ENCODE measurements around the gene CNRIP1. TPM values are rescaled to one million over a fixed set of nuclear protein-coding genes. Genes with fewer than 3 reads are reported as not detected.

CNRIP1 gene
- total RNA-seq, 6 experiments from 2014 or later: 33.6 to 53.8 (median 47.2) TPM

DNA sequence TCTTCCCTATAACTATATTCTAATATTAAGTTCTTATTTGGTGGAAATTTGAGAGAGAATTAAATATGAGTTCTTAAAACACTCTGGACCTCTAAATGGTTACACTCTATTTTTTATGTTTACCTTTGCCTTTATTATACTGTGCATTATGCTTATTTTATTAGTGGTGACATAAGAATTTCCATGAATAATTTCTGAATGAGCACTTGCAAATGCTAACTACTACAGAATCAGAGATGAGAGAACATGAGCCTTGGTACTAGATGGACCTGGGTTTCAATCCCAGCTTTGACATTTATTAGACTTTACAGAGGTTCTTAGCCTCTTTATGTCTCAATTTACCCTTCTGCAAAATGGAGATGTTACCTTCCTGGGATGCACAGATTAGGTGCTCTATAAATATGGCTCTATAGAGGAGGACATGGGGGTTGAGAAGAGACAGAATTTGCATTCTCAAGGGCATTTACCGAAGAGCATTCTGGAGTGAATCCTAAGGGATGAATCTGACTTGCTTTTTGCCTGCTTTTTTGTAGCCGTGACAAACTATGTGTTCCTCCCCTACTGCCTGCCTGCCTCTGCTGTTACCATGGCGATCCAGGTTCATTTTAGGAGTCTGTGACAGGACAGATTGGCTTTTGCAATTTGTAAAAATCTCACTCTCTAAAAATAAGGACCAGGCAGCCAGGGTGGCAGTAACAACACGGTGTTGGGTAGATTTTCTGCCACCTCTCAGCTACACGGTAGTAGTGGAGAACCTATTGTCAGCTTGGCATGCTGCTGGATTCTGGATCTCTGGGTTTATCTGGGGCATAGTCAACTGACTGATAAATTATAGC is 20.7 kb upstream of the CNRIP1 start:
- TF ChIP-seq CTCF (IDR thresholded peaks at IDR 0.05): no peak
- H3K36me3 Mint-ChIP-seq (ENCODE audit: low read depth): peaks cover 16% of the 10 kb centered on the region
- H3K4me3 Mint-ChIP-seq: no peak overlapping the region
- H3K27me3 Mint-ChIP-seq (ENCODE audit: insufficient read depth): peaks cover 8% of the 10 kb centered on the region; the same call in 1 of the 2 replicates
- no peak overlapping the region for H3K27ac Mint-ChIP-seq
- no peak for DNase-seq
- H3K9me3 Mint-ChIP-seq: peaks cover 17% of the 10 kb centered on the region
- peaks cover 31% of the 10 kb centered on the region for H3K4me1 Mint-ChIP-seq (ENCODE audit: low read depth)

DNA sequence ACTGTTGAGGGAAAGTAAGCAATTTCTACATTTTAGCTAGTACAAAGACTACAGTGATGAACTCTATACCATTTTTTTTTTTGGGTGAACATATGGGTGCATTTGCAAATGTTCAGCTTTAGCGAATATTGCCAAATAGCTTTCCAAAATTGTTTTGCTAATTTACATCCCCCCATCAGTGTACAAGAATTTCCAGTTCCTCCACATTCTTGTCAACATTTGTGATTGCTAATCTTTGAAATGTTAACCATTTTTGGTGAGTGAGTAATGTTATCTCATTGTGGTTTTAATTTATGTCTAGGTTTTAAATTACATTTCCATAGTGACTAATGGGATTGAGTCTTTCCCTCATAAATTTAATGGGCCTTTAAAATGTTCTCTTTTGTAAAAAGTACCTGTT is 16.4 kb upstream of the CNRIP1 start:
- H3K36me3 Mint-ChIP-seq (ENCODE audit: low read depth): peaks cover 19% of the 10 kb centered on the region
- no peak for TF ChIP-seq CTCF (IDR thresholded peaks at IDR 0.05)
- H3K27ac Mint-ChIP-seq: peak overlapping the region; percentile 2; the same call in 1 of the 2 replicates
- H3K4me1 Mint-ChIP-seq (ENCODE audit: low read depth): peaks cover 25% of the 10 kb centered on the region
- peaks cover 2% of the 10 kb centered on the region; the same call in 1 of the 2 replicates for H3K27me3 Mint-ChIP-seq (ENCODE audit: insufficient read depth)
- peaks cover 27% of the 10 kb centered on the region for H3K9me3 Mint-ChIP-seq
- DNase-seq: peak; percentile 71
- H3K4me3 Mint-ChIP-seq: no peak overlapping the region

- Mint-ChIP-seq H3K9me3 (peaks cover 27% of the 10 kb centered on the region), H3K4me3 (no peak overlapping the region), H3K27ac (no peak overlapping the region), H3K4me1 (ENCODE audit: low read depth) (peaks cover 35% of the 10 kb centered on the region), H3K36me3 (ENCODE audit: low read depth) (peaks cover 19% of the 10 kb centered on the region), H3K27me3 (ENCODE audit: insufficient read depth) (no peaks in the 10 kb centered on the region; the same call in 1 of the 2 replicates)
- no peak for DNase-seq
- no peak for TF ChIP-seq CTCF (IDR thresholded peaks at IDR 0.05)
Observed at GRCh38 chr2:68333931-68334330, 14.2 kb upstream of the CNRIP1 start.

DNA sequence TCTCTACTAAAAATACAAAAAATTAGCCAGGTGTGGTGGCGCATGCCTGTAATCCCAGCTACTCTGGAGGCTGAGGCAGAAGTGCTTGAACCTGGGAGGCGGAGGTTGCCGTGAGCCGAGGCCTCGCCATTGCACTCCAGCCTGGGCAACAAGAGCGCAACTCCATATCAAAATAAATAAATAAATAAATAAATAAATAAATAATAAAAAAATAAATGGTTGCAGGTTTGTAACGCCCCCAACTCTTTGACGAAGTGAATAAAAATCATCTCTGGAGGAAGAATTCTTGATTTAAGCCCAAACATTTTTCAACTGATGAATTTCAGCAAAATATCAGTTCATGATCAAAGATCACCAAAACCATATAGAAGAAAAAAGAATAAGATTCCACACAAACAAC is 13.3 kb upstream of the CNRIP1 start:
- H3K4me3 Mint-ChIP-seq: no peak overlapping the region
- peaks cover 33% of the 10 kb centered on the region for H3K4me1 Mint-ChIP-seq (ENCODE audit: low read depth)
- DNase-seq: no peak
- no peaks in the 10 kb centered on the region; the same call in 1 of the 2 replicates for H3K27me3 Mint-ChIP-seq (ENCODE audit: insufficient read depth)
- H3K27ac Mint-ChIP-seq: no peak overlapping the region
- peaks cover 14% of the 10 kb centered on the region for H3K36me3 Mint-ChIP-seq (ENCODE audit: low read depth)
- no peak for TF ChIP-seq CTCF (IDR thresholded peaks at IDR 0.05)
- peaks cover 22% of the 10 kb centered on the region for H3K9me3 Mint-ChIP-seq

GRCh38 chr2:68330691-68331090 is 10.9 kb upstream of the CNRIP1 start:
- H3K27ac Mint-ChIP-seq: no peak overlapping the region
- TF ChIP-seq CTCF (IDR thresholded peaks at IDR 0.05): no peak
- no peak for DNase-seq

More at GRCh38 chr2:68330691-68331090, 10.9 kb upstream of the CNRIP1 start:
- H3K9me3 Mint-ChIP-seq: peaks cover 12% of the 10 kb centered on the region
- no peaks in the 10 kb centered on the region; the same call in 1 of the 2 replicates for H3K27me3 Mint-ChIP-seq (ENCODE audit: insufficient read depth)
- H3K4me1 Mint-ChIP-seq (ENCODE audit: low read depth): peaks cover 11% of the 10 kb centered on the region
- no peak overlapping the region for H3K4me3 Mint-ChIP-seq
- H3K36me3 Mint-ChIP-seq (ENCODE audit: low read depth): peaks cover 4% of the 10 kb centered on the region
